ENCODE results near the gene FAM81A. TPM values are rescaled to one million over a fixed set of nuclear protein-coding genes. Genes with fewer than 3 reads are reported as not detected.

Gene FAM81A
- total and polyA plus RNA-seq, 2 donors (not counting 1 experiment from before 2014, with no cell fraction given) = 0.24 to 0.33 TPM

DNA sequence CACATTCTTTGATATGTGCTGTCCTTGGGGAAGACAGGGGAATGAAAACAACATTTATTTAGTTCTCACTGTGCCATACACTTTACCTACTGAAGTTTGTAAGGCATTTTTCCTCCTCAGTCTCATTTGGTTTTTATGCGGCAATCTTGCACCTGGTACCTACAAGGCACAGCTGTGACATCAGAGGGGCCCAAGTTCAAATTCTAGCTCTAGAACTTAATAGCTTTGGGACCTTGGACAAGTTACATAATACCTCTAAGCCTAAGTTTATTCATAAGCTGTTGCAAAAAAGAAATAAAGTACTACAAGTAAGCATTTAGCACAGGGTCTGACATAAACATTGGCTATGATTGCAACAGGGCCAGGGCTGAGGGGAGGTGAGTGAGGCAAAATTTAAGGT lies 5.6 kb upstream of the FAM81A start:
- TF ChIP-seq CTCF (conservative IDR thresholded peaks at IDR 0.05 in 1 of 2, IDR thresholded peaks at IDR 0.05 in 1 of 2; ENCODE audit: low read depth in 1 of 2, low read length in 2 of 2) = no peak
- no peak for TF ChIP-seq EZH2 (IDR thresholded peaks at IDR 0.05; ENCODE audit: low read length, missing control alignments)
- Histone ChIP-seq H3K27ac (ENCODE audit: insufficient read depth, low read length) (no peak overlapping the region), H2AFZ (ENCODE audit: low read length) (no peak overlapping the region), H3K9ac (ENCODE audit: insufficient read depth, low read length) (no peak overlapping the region), H3K4me3 (replicated peaks in 1 of 4; ENCODE audit: control extremely low read depth in 1 of 4, insufficient read depth in 1 of 4, low read depth in 3 of 4, low read length in 4 of 4) (no peak overlapping the region), H3K79me2 (ENCODE audit: control insufficient read depth, insufficient read depth, low read length) (no peaks in the 10 kb centered on the region), H3K4me1 (ENCODE audit: control insufficient read depth, extremely low read depth, insufficient read depth, low read length) (peaks cover 1% of the 10 kb centered on the region), H4K20me1 (ENCODE audit: control insufficient read depth, extremely low read depth, insufficient read depth, low read length) (no peaks in the 10 kb centered on the region), H3K27me3 (ENCODE audit: control insufficient read depth, insufficient read depth, low read length) (peaks cover 15% of the 10 kb centered on the region), H3K9me3 (ENCODE audit: control insufficient read depth, insufficient read depth, low read depth, low read length) (no peaks in the 10 kb centered on the region), H3K4me2 (ENCODE audit: extremely low read depth, insufficient read depth, low read length) (no peak overlapping the region), H3K36me3 (ENCODE audit: control insufficient read depth, insufficient read depth, low read length) (no peaks in the 10 kb centered on the region)
- no peak for DNase-seq (ENCODE audit: low read depth in 2 of 2)

- no peak for TF ChIP-seq CTCF (conservative IDR thresholded peaks at IDR 0.05 in 1 of 2, IDR thresholded peaks at IDR 0.05 in 1 of 2; ENCODE audit: low read depth in 1 of 2, low read length in 2 of 2)
- Histone ChIP-seq H3K36me3 (ENCODE audit: control insufficient read depth, insufficient read depth, low read length) (no peaks in the 10 kb centered on the region), H3K4me1 (ENCODE audit: control insufficient read depth, extremely low read depth, insufficient read depth, low read length) (peaks cover 3% of the 10 kb centered on the region), H3K4me2 (ENCODE audit: extremely low read depth, insufficient read depth, low read length) (no peak overlapping the region), H3K27me3 (ENCODE audit: control insufficient read depth, insufficient read depth, low read length) (peaks cover 17% of the 10 kb centered on the region), H2AFZ (ENCODE audit: low read length) (no peak overlapping the region), H3K27ac (ENCODE audit: insufficient read depth, low read length) (no peak overlapping the region), H3K9me3 (ENCODE audit: control insufficient read depth, insufficient read depth, low read depth, low read length) (no peaks in the 10 kb centered on the region), H3K9ac (ENCODE audit: insufficient read depth, low read length) (no peak overlapping the region), H3K79me2 (ENCODE audit: control insufficient read depth, insufficient read depth, low read length) (no peaks in the 10 kb centered on the region), H4K20me1 (ENCODE audit: control insufficient read depth, extremely low read depth, insufficient read depth, low read length) (no peaks in the 10 kb centered on the region), H3K4me3 (replicated peaks in 1 of 4; ENCODE audit: control extremely low read depth in 1 of 4, insufficient read depth in 1 of 4, low read depth in 3 of 4, low read length in 4 of 4) (no peak overlapping the region)
- peak in 1 of 2 donors; percentile 9 for DNase-seq (ENCODE audit: low read depth in 2 of 2)
Observed at GRCh38 chr15:59434481-59434880, 3.5 kb upstream of the FAM81A start.

GRCh38 chr15:59436774-59437141 lies 1.2 kb upstream of the FAM81A start:
- H3K36me3 ChIP-seq (ENCODE audit: control insufficient read depth, insufficient read depth, low read length) = no peaks in the 10 kb centered on the region
- no peak for DNase-seq (ENCODE audit: low read depth in 2 of 2)
- no peak overlapping the region for H3K27ac ChIP-seq (ENCODE audit: insufficient read depth, low read length)
- peaks cover 3% of the 10 kb centered on the region for H3K4me1 ChIP-seq (ENCODE audit: control insufficient read depth, extremely low read depth, insufficient read depth, low read length)
- no peaks in the 10 kb centered on the region for H3K79me2 ChIP-seq (ENCODE audit: control insufficient read depth, insufficient read depth, low read length)
- H3K9ac ChIP-seq (ENCODE audit: insufficient read depth, low read length) = no peak overlapping the region
- H3K4me3 ChIP-seq (replicated peaks in 1 of 4; ENCODE audit: control extremely low read depth in 1 of 4, insufficient read depth in 1 of 4, low read depth in 3 of 4, low read length in 4 of 4) = no peak overlapping the region
- H4K20me1 ChIP-seq (ENCODE audit: control insufficient read depth, extremely low read depth, insufficient read depth, low read length) = no peaks in the 10 kb centered on the region
- H3K4me2 ChIP-seq (ENCODE audit: extremely low read depth, insufficient read depth, low read length) = no peak overlapping the region
- TF ChIP-seq EZH2 (IDR thresholded peaks at IDR 0.05; ENCODE audit: low read length, missing control alignments) = no peak
- H3K27me3 ChIP-seq (ENCODE audit: control insufficient read depth, insufficient read depth, low read length) = peaks cover 17% of the 10 kb centered on the region
- H2AFZ ChIP-seq (ENCODE audit: low read length) = no peak overlapping the region
- H3K9me3 ChIP-seq (ENCODE audit: control insufficient read depth, insufficient read depth, low read depth, low read length) = no peaks in the 10 kb centered on the region
